Type B pancreatic cell (in vitro differentiated cells): ENCODE data around the gene SNN. TPM values are rescaled to one million over a fixed set of nuclear protein-coding genes. Genes with fewer than 3 reads are reported as not detected.

ENCODE experiments used
- DNase-seq: peaks from one replicate; pipeline ENCODE4 v3.0.0; 2021; ENCODE audit warnings: mixed read lengths; ENCODE audit not compliant: unreplicated experiment; ENCODE audit errors: extremely low spot score
- H3K27ac Mint-ChIP-seq: 2 replicates; pipeline ENCODE4 v1.8.0; 2021; ENCODE audit warnings: mild to moderate bottlenecking, mixed read lengths
- H3K27me3 Mint-ChIP-seq: 2 replicates; pipeline ENCODE4 v1.8.0; 2021; ENCODE audit warnings: mixed read lengths
- H3K36me3 Mint-ChIP-seq: 2 replicates; pipeline ENCODE4 v1.8.0; 2021; ENCODE audit warnings: mixed read lengths
- H3K4me1 Mint-ChIP-seq: one replicate; pipeline ENCODE4 v1.8.0; 2021; ENCODE audit warnings: mixed read lengths; ENCODE audit not compliant: unreplicated experiment
- H3K4me3 Mint-ChIP-seq: 2 replicates; pipeline ENCODE4 v1.8.0; 2021; ENCODE audit warnings: mild to moderate bottlenecking, mixed read lengths
- H3K9me3 Mint-ChIP-seq: 2 replicates; pipeline ENCODE4 v1.8.0; 2021; ENCODE audit warnings: mixed read lengths
- total RNA-seq: library from RNA; stranded (reverse); gene quantifications from 2 replicates; pipeline ENCODE4 v1.2.1, GENCODE V29; 2021; ENCODE audit warnings: low replicate concordance
- TF ChIP-seq, protein P1 (sequence below): fragments of 200-600 bp; sonication (generic); conservative IDR thresholded peaks from 2 replicates; pipeline ENCODE4 v1.5.0; 2021; ENCODE audit warnings: antibody characterized with exemption, mild to moderate bottlenecking

Gene SNN
- total RNA-seq, 1 donor from 2014 or later = 44.0 TPM

- Mint-ChIP-seq H3K27ac (no peak overlapping the region), H3K9me3 (no peaks in the 10 kb centered on the region), H3K27me3 (no peaks in the 10 kb centered on the region), H3K36me3 (peaks cover 27% of the 10 kb centered on the region), H3K4me3 (no peak overlapping the region), H3K4me1 (peaks cover 8% of the 10 kb centered on the region)
- TF ChIP-seq, protein P1, sequence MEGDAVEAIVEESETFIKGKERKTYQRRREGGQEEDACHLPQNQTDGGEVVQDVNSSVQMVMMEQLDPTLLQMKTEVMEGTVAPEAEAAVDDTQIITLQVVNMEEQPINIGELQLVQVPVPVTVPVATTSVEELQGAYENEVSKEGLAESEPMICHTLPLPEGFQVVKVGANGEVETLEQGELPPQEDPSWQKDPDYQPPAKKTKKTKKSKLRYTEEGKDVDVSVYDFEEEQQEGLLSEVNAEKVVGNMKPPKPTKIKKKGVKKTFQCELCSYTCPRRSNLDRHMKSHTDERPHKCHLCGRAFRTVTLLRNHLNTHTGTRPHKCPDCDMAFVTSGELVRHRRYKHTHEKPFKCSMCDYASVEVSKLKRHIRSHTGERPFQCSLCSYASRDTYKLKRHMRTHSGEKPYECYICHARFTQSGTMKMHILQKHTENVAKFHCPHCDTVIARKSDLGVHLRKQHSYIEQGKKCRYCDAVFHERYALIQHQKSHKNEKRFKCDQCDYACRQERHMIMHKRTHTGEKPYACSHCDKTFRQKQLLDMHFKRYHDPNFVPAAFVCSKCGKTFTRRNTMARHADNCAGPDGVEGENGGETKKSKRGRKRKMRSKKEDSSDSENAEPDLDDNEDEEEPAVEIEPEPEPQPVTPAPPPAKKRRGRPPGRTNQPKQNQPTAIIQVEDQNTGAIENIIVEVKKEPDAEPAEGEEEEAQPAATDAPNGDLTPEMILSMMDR = no peak
- DNase-seq = no peak
Measured at GRCh38 chr16:11687601-11688519, 19.6 kb downstream of the SNN start.

- Mint-ChIP-seq H3K9me3 (no peaks in the 10 kb centered on the region), H3K4me3 (no peak overlapping the region), H3K36me3 (peaks cover 26% of the 10 kb centered on the region), H3K27me3 (no peaks in the 10 kb centered on the region), H3K4me1 (peaks cover 8% of the 10 kb centered on the region), H3K27ac (no peak overlapping the region)
- no peak for DNase-seq
- TF ChIP-seq, protein P1 = no peak
Measured at GRCh38 chr16:11688520-11688886, 20.2 kb downstream of the SNN start.

DNA sequence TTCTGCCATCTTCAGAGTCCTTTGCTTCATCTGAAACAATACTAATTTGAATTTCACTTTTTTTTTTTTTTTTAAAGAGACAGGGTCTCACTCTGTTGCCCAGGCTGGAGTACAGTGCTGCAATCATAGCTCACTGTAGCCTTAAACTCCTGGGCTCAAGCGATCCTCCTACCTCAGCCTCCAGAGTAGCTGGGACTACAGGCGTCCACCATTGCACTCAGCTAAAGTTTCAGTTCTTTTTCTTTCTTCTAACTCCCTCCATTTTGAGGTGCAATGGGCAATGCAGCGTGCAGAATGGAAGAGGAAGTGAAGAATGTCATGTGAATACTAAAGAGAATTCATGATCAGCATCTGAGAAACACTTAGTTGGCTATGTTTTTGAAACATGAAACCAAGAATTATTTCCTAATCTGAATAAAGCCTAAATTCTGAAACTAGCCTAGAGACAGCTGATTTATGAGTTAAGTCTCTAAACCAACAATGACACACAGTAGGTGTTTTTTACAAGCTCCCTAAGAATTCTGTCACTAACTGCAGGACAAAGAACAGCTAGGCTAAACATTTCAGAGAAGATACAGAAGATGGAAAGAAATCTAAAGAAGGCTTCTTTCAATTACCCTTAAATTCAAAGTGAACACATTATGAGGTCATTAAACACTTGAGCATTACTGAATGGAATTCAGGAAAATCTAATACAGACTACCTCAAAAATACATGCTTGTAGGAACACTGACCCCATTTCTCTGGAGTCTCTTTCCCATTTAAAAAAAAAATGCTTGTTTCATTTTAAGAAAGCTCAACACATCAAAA lies 21.0 kb downstream of the SNN start:
- H3K36me3 Mint-ChIP-seq = peaks cover 26% of the 10 kb centered on the region

DNA sequence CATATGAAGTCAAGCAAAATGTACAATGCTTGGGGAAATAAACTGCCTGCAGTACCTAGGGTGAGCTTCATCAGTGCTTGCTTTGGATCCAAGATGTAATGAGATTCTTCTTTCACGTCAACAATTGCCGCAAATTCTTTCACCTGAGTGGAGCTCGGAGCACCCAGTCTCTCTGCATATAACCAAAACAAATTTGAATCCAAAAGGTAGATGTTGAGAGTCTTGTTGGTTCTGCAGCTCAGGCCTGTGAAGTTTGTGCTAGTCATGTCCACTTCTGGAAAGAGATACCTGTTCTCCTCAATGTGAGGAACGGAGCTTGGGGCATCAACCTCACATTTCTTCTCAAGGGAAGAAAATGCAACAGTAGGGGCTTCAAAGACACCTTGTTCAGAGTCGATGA lies 23.0 kb downstream of the SNN start:
- TF ChIP-seq, protein P1 = no peak
- H3K4me1 Mint-ChIP-seq = peaks cover 8% of the 10 kb centered on the region
- H3K36me3 Mint-ChIP-seq = peaks cover 33% of the 10 kb centered on the region
- no peaks in the 10 kb centered on the region for H3K27me3 Mint-ChIP-seq
- no peak for DNase-seq
- H3K4me3 Mint-ChIP-seq = no peak overlapping the region
- H3K27ac Mint-ChIP-seq = no peak overlapping the region
- no peaks in the 10 kb centered on the region for H3K9me3 Mint-ChIP-seq

More for the DNA sequence above, 21.0 kb downstream of the SNN start:
- no peaks in the 10 kb centered on the region for H3K27me3 Mint-ChIP-seq
- H3K4me3 Mint-ChIP-seq = no peak overlapping the region
- H3K27ac Mint-ChIP-seq = no peak overlapping the region
- H3K9me3 Mint-ChIP-seq = no peaks in the 10 kb centered on the region
- DNase-seq = no peak
- TF ChIP-seq, protein P1 = no peak
- peaks cover 8% of the 10 kb centered on the region for H3K4me1 Mint-ChIP-seq

GRCh38 chr16:11691771-11692170 lies 23.5 kb downstream of the SNN start:
- no peak overlapping the region for H3K4me3 Mint-ChIP-seq
- H3K27ac Mint-ChIP-seq = no peak overlapping the region
- peaks cover 36% of the 10 kb centered on the region for H3K36me3 Mint-ChIP-seq
- TF ChIP-seq, protein P1 = no peak
- no peaks in the 10 kb centered on the region for H3K27me3 Mint-ChIP-seq
- no peak for DNase-seq
- H3K9me3 Mint-ChIP-seq = no peaks in the 10 kb centered on the region
- peaks cover 8% of the 10 kb centered on the region for H3K4me1 Mint-ChIP-seq
